GM12878 (cell line): ENCODE data around the gene NECTIN2. TPM values are rescaled to one million over a fixed set of nuclear protein-coding genes. Genes with fewer than 3 reads are reported as not detected.

ENCODE experiments used
- ATAC-seq: fragments of 200-7000 bp; cut with Tn5 transposase; 3 replicates; pipeline ENCODE4 v1.9.1; 2020; ENCODE audit warnings: mild to moderate bottlenecking, moderate library complexity
- BruUV-seq: library from RNA; stranded (reverse); fragments of 400-500 nt; replicated peaks from 2 replicates; lab custom pipeline; 2021; lab: Mats Ljungman, UMichigan
- CTCF ChIA-PET: fragments of 300-600 bp; sonication (Branson Sonifier 250); formaldehyde crosslinking; extraction: SDS; loops from one replicate; lab custom pipeline; 2021; ENCODE audit warnings: inconsistent platforms; lab: Yijun Ruan, JAX
- POLR2A ChIA-PET: fragments of 350-600 bp; formaldehyde crosslinking; extraction: SDS; loops from one replicate; lab custom pipeline; 2021; ENCODE audit warnings: inconsistent platforms; lab: Charles Lee
- RAD21 ChIA-PET: fragments of 300-600 bp; sonication (Branson Sonifier 250); formaldehyde crosslinking; loops from one replicate; lab custom pipeline; 2023; ENCODE audit warnings: antibody characterized with exemption; ENCODE audit not compliant: unreplicated experiment; lab: Charles Lee
- SMC1A ChIA-PET: fragments of 300-600 bp; sonication (Branson Sonifier 250); formaldehyde crosslinking; loops from one replicate; lab custom pipeline; 2023; ENCODE audit not compliant: unreplicated experiment, uncharacterized antibody; lab: Charles Lee
- DNase-seq: peaks from one replicate; pipeline ENCODE4 v3.0.0-alpha.2; 2011; ENCODE audit warnings: low read depth, low spot score
- FAIRE-seq: peaks from 3 replicates; lab custom pipeline; 2011; peaks lifted over from hg19 to GRCh38; lab: Jason Lieb, UNC
- H2AFZ ChIP-seq: 2 replicates; pipeline ENCODE4 v1.6.0; 2011; ENCODE audit warnings: low read depth, low read length, control low read depth; ENCODE audit not compliant: control insufficient read depth
- H3K27ac ChIP-seq: 2 replicates; pipeline ENCODE4 v1.5.1; 2011; ENCODE audit warnings: control low read depth; ENCODE audit not compliant: control insufficient read depth, insufficient read depth
- H3K27me3 ChIP-seq, 2 experiments: replicated peaks in 1 of 2; 2 replicates each; pipeline versions ENCODE4 v1.6.0 to v1.6.1; 2011; ENCODE audit warnings: low read length in 1 of 2; ENCODE audit not compliant: control insufficient read depth in 2 of 2, insufficient read depth in 2 of 2
- H3K36me3 ChIP-seq, 2 experiments: 2 replicates each; pipeline ENCODE4 v1.5.1; 2011; ENCODE audit warnings: low read length in 1 of 2; ENCODE audit not compliant: control insufficient read depth in 2 of 2, insufficient read depth in 2 of 2
- H3K4me1 ChIP-seq: 2 replicates; pipeline ENCODE4 v1.6.1; 2011; ENCODE audit warnings: mild to moderate bottlenecking, low read length, moderate library complexity, mixed read lengths; ENCODE audit not compliant: control insufficient read depth, insufficient read depth
- H3K4me2 ChIP-seq: 2 replicates; pipeline ENCODE4 v1.6.0; 2011; ENCODE audit warnings: control low read depth; ENCODE audit not compliant: control insufficient read depth, insufficient read depth
- H3K4me3 ChIP-seq: fragments of 200-600 bp; sonication (generic); 2 replicates; pipeline ENCODE4 v1.5.1; 2016
- H3K79me2 ChIP-seq: 2 replicates; pipeline ENCODE4 v1.6.0; 2011; ENCODE audit warnings: low read length; ENCODE audit not compliant: control insufficient read depth, insufficient read depth
- H3K9ac ChIP-seq: 2 replicates; pipeline ENCODE4 v1.8.0; 2011; ENCODE audit warnings: low read length, control low read depth, mixed read lengths; ENCODE audit not compliant: control insufficient read depth, insufficient read depth
- H3K9me3 ChIP-seq: replicated peaks from 3 replicates; pipeline ENCODE4 v1.5.1; 2011; ENCODE audit warnings: mild to moderate bottlenecking, low read length; ENCODE audit not compliant: control insufficient read depth, insufficient read depth
- H4K20me1 ChIP-seq: 2 replicates; pipeline ENCODE4 v1.6.0; 2011; ENCODE audit not compliant: control insufficient read depth, insufficient read depth
- ASH2L ChIP-seq: fragments of 300-600, 200-600 bp; sonication (generic); IDR thresholded peaks from 2 replicates; pipeline ENCODE4 v1.6.1; 2017; ENCODE audit warnings: low read depth, mild to moderate bottlenecking, borderline replicate concordance
- ATF3 ChIP-seq: IDR thresholded peaks from 2 replicates; pipeline ENCODE4 v1.6.1; 2011; ENCODE audit warnings: low read depth, mild to moderate bottlenecking, low read length, moderate library complexity, borderline replicate concordance; ENCODE audit errors: extremely low read depth
- BCL3 ChIP-seq: IDR thresholded peaks from 2 replicates; pipeline ENCODE4 v1.6.1; 2011; ENCODE audit warnings: borderline replicate concordance, low read depth, mild to moderate bottlenecking, moderate library complexity, low read length; ENCODE audit not compliant: insufficient read depth, poor library complexity, severe bottlenecking
- BHLHE40 ChIP-seq, 2 experiments: fragments of 450-650 bp in 1 of 2; IDR thresholded peaks; 2 replicates each; pipeline ENCODE4 v1.6.1; 2011 to 2017; ENCODE audit warnings: low read depth in 2 of 2, borderline replicate concordance in 1 of 2, improper control_type of control experiment in 1 of 2, low read length in 1 of 2, mild to moderate bottlenecking in 1 of 2
- CTCF ChIP-seq, 3 experiments: IDR thresholded peaks in 2 of 3; conservative IDR thresholded peaks in 1 of 3; 2 replicates each; pipeline ENCODE4 v1.5.1; 2011; ENCODE audit warnings: low read depth in 3 of 3, low read length in 3 of 3, mild to moderate bottlenecking in 3 of 3, control low read depth in 2 of 3, moderate library complexity in 2 of 3, inconsistent platforms in 1 of 3, mixed read lengths in 1 of 3; ENCODE audit not compliant: control insufficient read depth in 2 of 3, insufficient read depth in 1 of 3; ENCODE audit errors: extremely low read depth in 1 of 3
- FOXK2 ChIP-seq: fragments of 450-650 bp; IDR thresholded peaks from 2 replicates; pipeline ENCODE4 v1.6.1; 2017; ENCODE audit warnings: mild to moderate bottlenecking, moderate library complexity
- KAT2A ChIP-seq: conservative IDR thresholded peaks from 2 replicates; pipeline ENCODE4 v1.6.1; 2011; ENCODE audit warnings: low read depth, low read length; ENCODE audit not compliant: control insufficient read depth
- MLLT1 ChIP-seq: fragments of 450-650 bp; IDR thresholded peaks from 2 replicates; pipeline ENCODE4 v1.6.1; 2016; ENCODE audit warnings: mild to moderate bottlenecking
- MTA3 ChIP-seq: IDR thresholded peaks from 2 replicates; pipeline ENCODE4 v1.6.1; 2012; ENCODE audit warnings: low read length, inconsistent platforms, borderline replicate concordance
- RELA ChIP-seq: fragments of 450-650 bp; IDR thresholded peaks from 2 replicates; pipeline ENCODE4 v1.8.0; 2014; ENCODE audit warnings: borderline replicate concordance; ENCODE audit not compliant: partially characterized antibody
- SMARCA5 ChIP-seq: fragments of 450-650 bp; IDR thresholded peaks from 2 replicates; pipeline ENCODE4 v1.6.1; 2017; ENCODE audit warnings: mild to moderate bottlenecking
- TARDBP ChIP-seq: IDR thresholded peaks from 2 replicates; pipeline ENCODE4 v1.6.1; 2016; ENCODE audit warnings: borderline replicate concordance
- TCF7 ChIP-seq: IDR thresholded peaks from 2 replicates; pipeline ENCODE4 v1.6.1; 2014; ENCODE audit warnings: antibody characterized with exemption, borderline replicate concordance
- YY1 ChIP-seq: IDR thresholded peaks from 2 replicates; pipeline ENCODE4 v1.6.1; 2011; ENCODE audit warnings: low read depth, mild to moderate bottlenecking, low read length
- ZNF274 ChIP-seq: IDR thresholded peaks from one replicate; pipeline ENCODE4 v1.8.0; 2011; ENCODE audit not compliant: insufficient read length, insufficient read depth
- ZNF622 ChIP-seq: fragments of 450-650 bp; IDR thresholded peaks from 2 replicates; pipeline ENCODE4 v1.6.1; 2017; ENCODE audit warnings: mild to moderate bottlenecking, inconsistent platforms
- WGBS: methylation state at CpG from one replicate; pipeline ENCODE4 v1.1.6; 2016; ENCODE audit warnings: low lambda C conversion rate; ENCODE audit not compliant: insufficient replicate concordance, insufficient coverage; ENCODE audit errors: missing lambda C conversion rate; 5-methylcytosine and 5-hydroxymethylcytosine counted together
- in situ Hi-C: fragments of 300-500 bp; cut with MboI; formaldehyde crosslinking; loops from 9 replicates; pipeline ENCODE4 v1.14.3; 2018; ENCODE audit warnings: mixed read lengths
- intact Hi-C: fragments of 100-400 bp; cut with micrococcal nuclease; formaldehyde crosslinking; loops from one replicate; pipeline ENCODE4 v1.14.2; 2022; ENCODE audit not compliant: unreplicated experiment
- polyA plus RNA-seq, 11 experiments: library from polyadenylated mRNA; depleted of rRNA in 4 of 11; unstranded in 6 of 11; stranded (reverse) in 5 of 11; fragments of >200 nt; fragmentation: Nextera tagmentation in 4 of 11; fragmentation: Illumina TruSeq in 1 of 11; extraction: Ambion mirVana in 4 of 11; extraction: Trizol in 1 of 11; gene quantifications; 1 replicate in 1 of 11; 2 replicates in 10 of 11; pipeline versions ENCODE4 v1.2.1 to v1.2.3, GENCODE V29; 2011 to 2016; ENCODE audit warnings: inconsistent platforms in 2 of 11, missing spikeins in 2 of 11, low read depth in 1 of 11
- total RNA-seq, 4 experiments: library from RNA; depleted of rRNA in 3 of 4; stranded (reverse); fragments of >200 nt in 3 of 4; fragmentation: Illumina TruSeq in 1 of 4; extraction: Trizol in 1 of 4; gene quantifications; 2 replicates each; pipeline versions ENCODE4 v1.2.1 to v1.2.3, GENCODE V29; 2013 to 2021

The NECTIN2 gene
- total and polyA plus RNA-seq, 10 of the 15 experiments (the other 5 are each of a cell fraction or from before 2014, with no cell fraction given), result 0.05 to 0.36 (median 0.26) TPM; not detected in 5

- TF ChIP-seq MTA3 (no peak), CTCF (IDR thresholded peaks at IDR 0.05 in 2 of 3, conservative IDR thresholded peaks at IDR 0.05 in 1 of 3; ENCODE audit: control insufficient read depth in 2 of 3, extremely low read depth in 1 of 3, insufficient read depth in 1 of 3, low read depth in 3 of 3, low read length in 3 of 3) (no peak), ZNF274 (no peak), ASH2L (no peak), YY1 (no peak), TCF7 (no peak)
These were observed 61.5 kb downstream of the NECTIN2 start (continued) for GRCh38 chr19:44907613-44908012.

- Histone ChIP-seq H3K36me3 (peaks cover 0 to 4% of the 10 kb centered on the region in 2 experiments; a peak in 2 of 4 replicates), H3K27ac (no peak overlapping the region), H3K27me3 (no peaks in the 10 kb centered on the region; a peak in 1 of 4 replicates), H4K20me1 (no peaks in the 10 kb centered on the region; the same call in 1 of the 2 replicates), H3K9me3 (no peaks in the 10 kb centered on the region), H3K4me2 (no peak overlapping the region), H3K4me1 (no peaks in the 10 kb centered on the region), H3K4me3 (no peak overlapping the region), H3K9ac (no peak overlapping the region), H2AFZ (no peak overlapping the region), H3K79me2 (no peaks in the 10 kb centered on the region)
- ChIA-PET RAD21 (no interaction called here), SMC1A (interaction anchor here (0.6 kb wide), 1 partner anchor 409 kb away, joined by 3 read pairs; no protein-coding TSS in a partner anchor), POLR2A (no interaction called here), CTCF (interaction anchor here (0.8 to 5.1 kb wide), 3 partner anchors 40 to 282 kb away, joined by 4 to 37 read pairs (median 4); no protein-coding TSS in a partner anchor)
- ATAC-seq (no peak), FAIRE-seq (no peak), DNase-seq (no peak)
- intact Hi-C loops, result loop anchor here (5.0 kb wide), 1 partner anchor 429 kb away; no protein-coding TSS in a partner anchor
- in situ Hi-C loops, result loop anchor here (10.0 kb wide), 2 partner anchors 47 to 427 kb away; partner anchors contain the start of gene CLPTM1
- BruUV-seq, result no TSS peak
- WGBS, result 77% methylated on average over 35 of the region's 46 CpGs
- no peak for TF ChIP-seq BCL3
- no peak for TF ChIP-seq TARDBP
- no peak for TF ChIP-seq ATF3
- no peak for TF ChIP-seq RELA
- TF ChIP-seq MLLT1, result no peak
- no peak for TF ChIP-seq SMARCA5
- TF ChIP-seq BHLHE40 (IDR thresholded peaks at IDR 0.05; ENCODE audit: borderline replicate concordance in 1 of 2, low read depth in 2 of 2, low read length in 1 of 2), result no peak
- no peak for TF ChIP-seq ZNF622
- TF ChIP-seq KAT2A, result no peak
- no peak for TF ChIP-seq FOXK2
These were observed 62.2 kb downstream of the NECTIN2 start for GRCh38 chr19:44908074-44908835.
